Endothelial cell of umbilical vein (primary cell): ENCODE data around the gene CCR2.

ENCODE experiments used
- CTCF ChIP-seq, 2 donors: IDR thresholded peaks; 1 replicate in 1 of 2; 2 replicates in 1 of 2; pipeline ENCODE4 v1.5.1; 2011; ENCODE audit warnings: low read length in 2 of 2, mild to moderate bottlenecking in 2 of 2, moderate library complexity in 2 of 2, control low read depth in 1 of 2, inconsistent platforms in 1 of 2, low read depth in 1 of 2; ENCODE audit not compliant: insufficient read depth in 1 of 2; ENCODE audit errors: extremely low read depth in 1 of 2
- EZH2 ChIP-seq: IDR thresholded peaks from 2 replicates; pipeline ENCODE4 v1.6.1; 2012; ENCODE audit warnings: borderline replicate concordance, low read depth, mild to moderate bottlenecking, moderate library complexity, low read length, inconsistent platforms; ENCODE audit not compliant: severe bottlenecking
- JUN ChIP-seq: IDR thresholded peaks from 2 replicates; pipeline ENCODE4 v1.6.1; 2011; ENCODE audit warnings: borderline replicate concordance, low read depth; ENCODE audit not compliant: insufficient read length, insufficient read depth
- MAX ChIP-seq: IDR thresholded peaks from 2 replicates; pipeline ENCODE4 v1.6.1; 2011; ENCODE audit not compliant: insufficient read depth, insufficient read length
- MYC ChIP-seq: IDR thresholded peaks from one replicate; pipeline ENCODE4 v1.6.1; 2011; ENCODE audit warnings: mild to moderate bottlenecking, low read depth, low read length
- POLR2A ChIP-seq: IDR thresholded peaks from 2 replicates; pipeline ENCODE4 v1.6.1; 2012; ENCODE audit warnings: low read depth, mild to moderate bottlenecking, control low read depth, low read length
- POLR2AphosphoS5 ChIP-seq: IDR thresholded peaks from 2 replicates; pipeline ENCODE4 v1.6.1; 2012; ENCODE audit warnings: low read depth, mild to moderate bottlenecking, control low read depth, low read length, moderate library complexity; ENCODE audit not compliant: insufficient read depth

GRCh38 chr3:46374755-46375154 is 20.8 kb downstream of the CCR2 start:
- TF ChIP-seq CTCF (IDR thresholded peaks at IDR 0.05; ENCODE audit: extremely low read depth in 1 of 2, insufficient read depth in 1 of 2, low read depth in 1 of 2, low read length in 2 of 2) (no peak), POLR2A (no peak), MYC (no peak), POLR2AphosphoS5 (no peak), EZH2 (no peak), JUN (no peak), MAX (no peak)
